Spinal cord (tissue), 10 donors: ENCODE results near the gene DBF4B. TPM values are rescaled to one million over a fixed set of nuclear protein-coding genes. Genes with fewer than 3 reads are reported as not detected.

Experiments
- DNase-seq, 6 donors: peaks; one replicate each; pipeline versions ENCODE4 v3.0.0 to v3.0.0-alpha.2; 2013 to 2015; ENCODE audit warnings: low spot score in 6 of 6, low read depth in 4 of 6
- H3K27ac ChIP-seq: one replicate; pipeline ENCODE4 v1.5.1; 2013; ENCODE audit warnings: low read depth, low read length, control low read depth
- H3K27me3 ChIP-seq: one replicate; pipeline ENCODE4 v1.6.1; 2013; ENCODE audit warnings: low read length; ENCODE audit not compliant: control insufficient read depth, insufficient read depth
- H3K36me3 ChIP-seq: one replicate; pipeline ENCODE4 v1.6.1; 2013; ENCODE audit warnings: low read length; ENCODE audit not compliant: control insufficient read depth, insufficient read depth
- H3K4me1 ChIP-seq: one replicate; pipeline ENCODE4 v1.6.1; 2013; ENCODE audit warnings: low read length; ENCODE audit not compliant: control insufficient read depth, insufficient read depth
- H3K4me3 ChIP-seq: one replicate; pipeline ENCODE4 v1.5.1; 2013; ENCODE audit warnings: low read depth, low read length, control low read depth
- H3K9me3 ChIP-seq: one replicate; pipeline ENCODE4 v1.6.1; 2013; ENCODE audit warnings: low read length; ENCODE audit not compliant: control insufficient read depth, insufficient read depth
- WGBS: methylation state at CpG from one replicate; pipeline ENCODE4 v1.1.5; 2013; ENCODE audit warnings: missing lambda C conversion rate; ENCODE audit not compliant: insufficient coverage; 5-methylcytosine and 5-hydroxymethylcytosine counted together
- polyA plus RNA-seq, 2 donors: library from polyadenylated mRNA; unstranded; fragments of 120-200 nt; gene quantifications; one replicate each; pipeline ENCODE4 v1.2.1, GENCODE V29; 2013; ENCODE audit not compliant: insufficient read length in 2 of 2
- total RNA-seq, 2 donors: library from RNA; depleted of rRNA in 1 of 2; stranded (reverse); fragments of 120-200 nt in 1 of 2; fragments of >200 nt in 1 of 2; gene quantifications; one replicate each; pipeline versions ENCODE4 v1.2.3 to v1.2.4, GENCODE V29; 2013 to 2014
- donor health status: healthy.

Gene DBF4B
- total and polyA plus RNA-seq, 4 donors, result 5.4 to 25.6 (median 12.4) TPM

- H3K4me1 ChIP-seq, result peaks cover 37% of the 10 kb centered on the region
- no peak overlapping the region for H3K27ac ChIP-seq
- H3K9me3 ChIP-seq, result no peaks in the 10 kb centered on the region
- H3K27me3 ChIP-seq, result peaks cover 2% of the 10 kb centered on the region
- peaks cover 53% of the 10 kb centered on the region for H3K36me3 ChIP-seq
- peak overlapping the region; percentile 60 for H3K4me3 ChIP-seq
- WGBS, result under 1% methylated on average over 50 of the region's 50 CpGs
- DNase-seq, result peak; percentile 80 to 99 (median 92)
These were observed 66.8 kb downstream of the DBF4B start for GRCh38 chr17:44775136-44775837.

GRCh38 chr17:44775838-44776621, 67.6 kb downstream of the DBF4B start:
- H3K36me3 ChIP-seq, result peaks cover 53% of the 10 kb centered on the region
- H3K27me3 ChIP-seq, result peaks cover 2% of the 10 kb centered on the region
- no peaks in the 10 kb centered on the region for H3K9me3 ChIP-seq
- peak overlapping the region; percentile 60 for H3K4me3 ChIP-seq
- 11% methylated on average over 38 of the region's 43 CpGs for WGBS
- no peak overlapping the region for H3K27ac ChIP-seq
- peaks cover 37% of the 10 kb centered on the region for H3K4me1 ChIP-seq
- no peak for DNase-seq

- no peak for DNase-seq
These were observed 68.3 kb downstream of the DBF4B start for GRCh38 chr17:44776628-44777393.

GRCh38 chr17:44777394-44778348, 69.2 kb downstream of the DBF4B start:
- DNase-seq, result no peak
- Histone ChIP-seq H3K4me3 (no peak overlapping the region), H3K9me3 (no peaks in the 10 kb centered on the region), H3K36me3 (peaks cover 39% of the 10 kb centered on the region), H3K27me3 (peaks cover 2% of the 10 kb centered on the region), H3K27ac (no peak overlapping the region), H3K4me1 (peaks cover 47% of the 10 kb centered on the region)
- 86% methylated on average over 15 of the region's 20 CpGs for WGBS

More at GRCh38 chr17:44776628-44777393, 68.3 kb downstream of the DBF4B start:
- WGBS, result 86% methylated on average over 17 of the region's 19 CpGs
- no peaks in the 10 kb centered on the region for H3K9me3 ChIP-seq
- peaks cover 42% of the 10 kb centered on the region for H3K4me1 ChIP-seq
- H3K4me3 ChIP-seq, result no peak overlapping the region
- peaks cover 46% of the 10 kb centered on the region for H3K36me3 ChIP-seq
- H3K27me3 ChIP-seq, result peaks cover 2% of the 10 kb centered on the region
- H3K27ac ChIP-seq, result no peak overlapping the region

GRCh38 chr17:44778656-44779210, 70.3 kb downstream of the DBF4B start:
- Histone ChIP-seq H3K4me1 (peaks cover 50% of the 10 kb centered on the region), H3K9me3 (no peaks in the 10 kb centered on the region), H3K36me3 (peaks cover 32% of the 10 kb centered on the region), H3K4me3 (no peak overlapping the region), H3K27me3 (peaks cover 2% of the 10 kb centered on the region), H3K27ac (no peak overlapping the region)
- WGBS, result 31% methylated on average over 8 of the region's 10 CpGs
- no peak for DNase-seq

GRCh38 chr17:44779211-44780025, 71.0 kb downstream of the DBF4B start:
- DNase-seq, result peak in 3 of 6 donors; percentile 52 to 93 (median 90)
- no peaks in the 10 kb centered on the region for H3K9me3 ChIP-seq
- peak overlapping the region; percentile 44 for H3K4me3 ChIP-seq
- H3K36me3 ChIP-seq, result peaks cover 27% of the 10 kb centered on the region
- H3K27me3 ChIP-seq, result peaks cover 2% of the 10 kb centered on the region
- peaks cover 47% of the 10 kb centered on the region for H3K4me1 ChIP-seq
- no peak overlapping the region for H3K27ac ChIP-seq
- WGBS, result 12% methylated on average over 34 of the region's 36 CpGs

GRCh38 chr17:44780161-44780560, 71.7 kb downstream of the DBF4B start:
- Histone ChIP-seq H3K27me3 (peaks cover 2% of the 10 kb centered on the region), H3K4me3 (no peak overlapping the region), H3K27ac (no peak overlapping the region), H3K9me3 (no peaks in the 10 kb centered on the region), H3K36me3 (peaks cover 26% of the 10 kb centered on the region), H3K4me1 (peaks cover 39% of the 10 kb centered on the region)
- whole genome bisulfite sequencing, result 95% methylated on average over 6 of the region's 12 CpGs
- no peak for DNase-seq

GRCh38 chr17:44780845-44781480, 72.5 kb downstream of the DBF4B start:
- H3K27ac ChIP-seq, result no peak overlapping the region
- H3K9me3 ChIP-seq, result no peaks in the 10 kb centered on the region
- DNase-seq, result no peak
- H3K27me3 ChIP-seq, result peaks cover 2% of the 10 kb centered on the region
- WGBS, result 95% methylated on average over 12 of the region's 14 CpGs
- H3K4me1 ChIP-seq, result peaks cover 37% of the 10 kb centered on the region
- peaks cover 26% of the 10 kb centered on the region for H3K36me3 ChIP-seq
- no peak overlapping the region for H3K4me3 ChIP-seq
